SU-DHL-6 (cell line): ENCODE data around the gene RABGGTA.

Source experiments
- H2AFZ ChIP-seq: fragments of 200-600 bp; sonication (generic); 2 replicates; pipeline ENCODE4 v1.6.1; 2014; ENCODE audit warnings: low read depth, mild to moderate bottlenecking, moderate library complexity, mixed read lengths, antibody characterized with exemption, low read length; ENCODE audit not compliant: severe bottlenecking
- H3F3A ChIP-seq: fragments of 200-600 bp; shearing (Covaris generic); 2 replicates; pipeline ENCODE4 v1.6.0; 2016; ENCODE audit warnings: antibody characterized with exemption, mild to moderate bottlenecking; ENCODE audit not compliant: insufficient read depth
- H3K27ac ChIP-seq: fragments of 200-600 bp; sonication (generic); 2 replicates; pipeline ENCODE4 v1.5.1; 2016; ENCODE audit warnings: low read depth, mild to moderate bottlenecking, low read length, moderate library complexity, mixed read lengths
- H3K27me3 ChIP-seq: fragments of 200-600 bp; sonication (generic), shearing (Covaris generic); 2 replicates; pipeline ENCODE4 v1.6.0; 2014; ENCODE audit warnings: mild to moderate bottlenecking, low read length
- H3K36me3 ChIP-seq: fragments of 200-600 bp; sonication (generic); 2 replicates; pipeline ENCODE4 v1.6.1; 2014; ENCODE audit warnings: mild to moderate bottlenecking, low read length, mixed read lengths
- H3K4me2 ChIP-seq: fragments of 300-600, 200-600 bp; shearing (Covaris generic), sonication (generic); 2 replicates; pipeline ENCODE4 v1.6.0; 2014; ENCODE audit warnings: low read length, low read depth, mild to moderate bottlenecking; ENCODE audit not compliant: poor library complexity, severe bottlenecking
- H3K4me3 ChIP-seq: fragments of 200-600 bp; sonication (generic); 2 replicates; pipeline ENCODE4 v1.5.1; 2014; ENCODE audit warnings: antibody characterized with exemption, low read length, mild to moderate bottlenecking, mixed read lengths; ENCODE audit not compliant: insufficient read depth, poor library complexity, severe bottlenecking
- H3K79me2 ChIP-seq: fragments of 200-600 bp; sonication (generic); 2 replicates; pipeline ENCODE4 v1.6.1; 2014; ENCODE audit warnings: mild to moderate bottlenecking, low read length, moderate library complexity; ENCODE audit not compliant: insufficient read depth
- H3K9ac ChIP-seq: fragments of 200-600 bp; sonication (generic); 2 replicates; pipeline ENCODE4 v1.7.0; 2014; ENCODE audit warnings: mild to moderate bottlenecking, low read length
- H3K9me2 ChIP-seq: fragments of 200-600 bp; sonication (generic); replicated peaks from 2 replicates; pipeline ENCODE4 v1.6.1; 2014; ENCODE audit warnings: low read length; ENCODE audit not compliant: insufficient read depth
- H3K9me3 ChIP-seq: fragments of 200-600 bp; sonication (generic); 2 replicates; pipeline ENCODE4 v1.6.1; 2014; ENCODE audit warnings: low read length, mixed read lengths; ENCODE audit not compliant: insufficient read depth
- H4K20me1 ChIP-seq: fragments of 200-600 bp; sonication (generic); 2 replicates; pipeline ENCODE4 v1.6.1; 2014; ENCODE audit warnings: low read depth, mild to moderate bottlenecking, antibody characterized with exemption, low read length, moderate library complexity, mixed read lengths
- CTCF ChIP-seq: fragments of 200-600 bp; sonication (generic); IDR thresholded peaks from one replicate; pipeline ENCODE4 v1.5.1; 2017; ENCODE audit warnings: antibody characterized with exemption, mild to moderate bottlenecking, low read length, moderate library complexity; ENCODE audit not compliant: insufficient read depth, poor library complexity, severe bottlenecking
- EZH2phosphoT487 ChIP-seq: fragments of 200-600 bp; sonication (generic), shearing (Covaris generic); conservative IDR thresholded peaks from 2 replicates; pipeline ENCODE4 v1.6.1; 2018; ENCODE audit warnings: mild to moderate bottlenecking, antibody characterized with exemption, low read length, moderate library complexity, mixed read lengths

RABGGTA gene

GRCh38 chr14:24241829-24242443 is 29.5 kb downstream of the RABGGTA start:
- Histone ChIP-seq H4K20me1 (no peaks in the 10 kb centered on the region; the same call in 1 of the 2 replicates), H3K9me3 (no peaks in the 10 kb centered on the region), H3K4me3 (peak overlapping the region; percentile 84), H3K36me3 (no peaks in the 10 kb centered on the region; the same call in 1 of the 2 replicates), H3K4me2 (peak overlapping the region; percentile 80), H3F3A (no peaks in the 10 kb centered on the region), H2AFZ (peak overlapping the region; percentile 83), H3K9ac (peak overlapping the region; percentile 75), H3K9me2 (no peaks in the 10 kb centered on the region), H3K27me3 (no peaks in the 10 kb centered on the region), H3K79me2 (peaks cover 7% of the 10 kb centered on the region; the same call in 1 of the 2 replicates), H3K27ac (peak overlapping the region; percentile 89)
- TF ChIP-seq EZH2phosphoT487 (no peak), CTCF (no peak)

DNA sequence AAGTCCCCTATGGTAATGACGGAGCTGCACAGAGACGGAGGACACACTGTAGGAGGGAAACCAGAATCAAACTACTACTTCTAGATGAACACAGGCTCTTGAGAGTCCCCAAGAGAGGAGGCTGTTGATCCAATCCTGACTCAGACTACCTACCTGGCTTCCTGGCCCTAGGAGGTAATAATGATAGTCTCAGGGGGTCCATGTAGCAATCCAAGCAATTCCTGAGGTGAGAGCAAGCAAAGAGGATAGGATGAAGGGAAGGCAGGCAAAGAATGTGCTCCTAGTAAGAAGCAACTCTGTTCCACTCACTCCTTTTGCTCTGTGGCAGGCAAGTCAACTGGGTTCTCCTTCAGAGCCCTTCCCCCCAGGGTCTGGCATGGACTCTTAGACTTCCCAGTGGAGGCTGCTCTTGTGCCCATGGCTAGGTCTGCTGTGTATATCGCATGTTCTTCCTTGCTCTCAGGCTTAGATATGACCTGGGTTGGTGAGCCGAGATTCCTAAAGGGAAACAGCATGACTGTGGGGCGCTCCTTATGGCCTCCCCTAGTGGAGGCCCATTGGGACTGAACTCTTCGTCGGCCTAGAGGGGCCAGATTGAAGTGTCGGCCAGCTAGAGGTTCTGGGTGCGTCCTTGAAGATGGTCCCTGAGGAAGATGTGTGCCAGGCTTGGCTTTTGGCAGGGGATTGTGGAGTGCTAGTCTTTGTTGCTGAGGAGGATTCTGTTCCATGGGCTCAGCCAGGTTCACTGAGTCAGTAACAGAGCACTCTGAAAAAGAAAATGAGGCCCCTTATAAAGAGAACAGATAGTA is 31.1 kb downstream of the RABGGTA start:
- Histone ChIP-seq H3K9me3 (no peaks in the 10 kb centered on the region), H3K4me2 (peak overlapping the region; percentile 2), H3K27me3 (no peaks in the 10 kb centered on the region), H3F3A (no peaks in the 10 kb centered on the region), H3K9ac (no peak overlapping the region), H3K9me2 (no peaks in the 10 kb centered on the region), H3K4me3 (no peak overlapping the region), H3K27ac (no peak overlapping the region), H3K79me2 (peaks cover 7% of the 10 kb centered on the region; the same call in 1 of the 2 replicates), H3K36me3 (no peaks in the 10 kb centered on the region; the same call in 1 of the 2 replicates), H4K20me1 (no peaks in the 10 kb centered on the region; the same call in 1 of the 2 replicates), H2AFZ (no peak overlapping the region)
- TF ChIP-seq CTCF (no peak), EZH2phosphoT487 (no peak)

- Histone ChIP-seq H3K9me2 (no peaks in the 10 kb centered on the region), H3F3A (peaks cover 12% of the 10 kb centered on the region; the same call in 1 of the 2 replicates), H3K9me3 (no peaks in the 10 kb centered on the region), H3K27me3 (no peaks in the 10 kb centered on the region), H3K9ac (no peak overlapping the region), H3K4me2 (no peak overlapping the region), H3K27ac (no peak overlapping the region), H3K4me3 (no peak overlapping the region), H3K36me3 (no peaks in the 10 kb centered on the region; the same call in 1 of the 2 replicates), H4K20me1 (no peaks in the 10 kb centered on the region; the same call in 1 of the 2 replicates), H2AFZ (no peak overlapping the region), H3K79me2 (peaks cover 14% of the 10 kb centered on the region; the same call in 1 of the 2 replicates)
- TF ChIP-seq CTCF, result no peak
- no peak for TF ChIP-seq EZH2phosphoT487
Observed at GRCh38 chr14:24238527-24239037, 32.8 kb downstream of the RABGGTA start.
